Measurements from ENCODE around the gene ZNF555. TPM values are rescaled to one million over a fixed set of nuclear protein-coding genes. Genes with fewer than 3 reads are reported as not detected.

ZNF555 gene
- total and polyA plus RNA-seq, 2 experiments from 2014 or later: 2.7 to 7.4 TPM

DNA sequence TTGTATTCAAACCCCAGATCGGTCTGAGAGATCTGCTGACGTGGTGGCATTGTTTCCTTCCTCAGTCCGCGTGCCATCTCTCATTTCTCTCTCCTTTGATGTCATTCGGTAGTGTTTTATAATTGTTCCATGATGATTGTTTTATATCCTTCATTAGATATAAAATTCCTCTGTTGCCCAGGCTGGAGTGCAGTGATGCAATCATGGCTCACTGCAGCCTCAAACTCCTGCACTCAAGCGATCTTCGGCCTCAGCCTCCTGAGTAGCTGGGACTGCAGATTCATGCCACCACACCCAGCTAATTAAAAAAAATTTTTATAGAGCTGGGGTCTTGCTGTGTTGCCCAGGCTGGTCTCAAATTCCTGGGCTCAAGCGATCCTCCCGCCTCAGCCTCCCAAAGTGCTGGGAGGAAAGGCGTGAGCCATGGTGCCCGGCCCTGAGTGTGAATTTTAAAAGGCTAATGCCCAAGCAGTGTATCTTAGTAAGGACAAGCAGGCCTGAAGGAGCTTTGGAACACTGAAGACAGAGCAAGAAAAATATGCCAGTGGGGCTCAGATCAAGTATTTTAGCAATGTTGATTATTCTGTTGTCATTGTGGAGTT is 64.7 kb downstream of the ZNF555 start:
- 94% methylated on average over 11 of the region's 11 CpGs for WGBS (ENCODE audit: low lambda C conversion rate, missing lambda C conversion rate)
- Histone ChIP-seq H3K79me2 (peaks cover 52% of the 10 kb centered on the region), H4K20me1 (ENCODE audit: insufficient read depth, poor library complexity, severe bottlenecking) (no peaks in the 10 kb centered on the region), H3K4me1 (ENCODE audit: insufficient read depth) (peaks cover 16% of the 10 kb centered on the region), H3K4me2 (no peak overlapping the region), H3K27me3 (no peaks in the 10 kb centered on the region), H3K9me3 (ENCODE audit: low read depth) (no peaks in the 10 kb centered on the region), H3K4me3 (no peak overlapping the region), H3K36me3 (replicated peaks; ENCODE audit: insufficient read depth, low read depth) (no peaks in the 10 kb centered on the region), H3K27ac (no peak overlapping the region), H3K9me2 (replicated peaks; ENCODE audit: insufficient read depth) (no peaks in the 10 kb centered on the region), H2AFZ (no peak overlapping the region)
- TF ChIP-seq EZH2 (IDR thresholded peaks at IDR 0.05; ENCODE audit: borderline replicate concordance): no peak
- no peak for TF ChIP-seq EZH2phosphoT487 (IDR thresholded peaks at IDR 0.05; ENCODE audit: low read depth, severe bottlenecking, unreplicated experiment)
- TF ChIP-seq, protein P1, sequence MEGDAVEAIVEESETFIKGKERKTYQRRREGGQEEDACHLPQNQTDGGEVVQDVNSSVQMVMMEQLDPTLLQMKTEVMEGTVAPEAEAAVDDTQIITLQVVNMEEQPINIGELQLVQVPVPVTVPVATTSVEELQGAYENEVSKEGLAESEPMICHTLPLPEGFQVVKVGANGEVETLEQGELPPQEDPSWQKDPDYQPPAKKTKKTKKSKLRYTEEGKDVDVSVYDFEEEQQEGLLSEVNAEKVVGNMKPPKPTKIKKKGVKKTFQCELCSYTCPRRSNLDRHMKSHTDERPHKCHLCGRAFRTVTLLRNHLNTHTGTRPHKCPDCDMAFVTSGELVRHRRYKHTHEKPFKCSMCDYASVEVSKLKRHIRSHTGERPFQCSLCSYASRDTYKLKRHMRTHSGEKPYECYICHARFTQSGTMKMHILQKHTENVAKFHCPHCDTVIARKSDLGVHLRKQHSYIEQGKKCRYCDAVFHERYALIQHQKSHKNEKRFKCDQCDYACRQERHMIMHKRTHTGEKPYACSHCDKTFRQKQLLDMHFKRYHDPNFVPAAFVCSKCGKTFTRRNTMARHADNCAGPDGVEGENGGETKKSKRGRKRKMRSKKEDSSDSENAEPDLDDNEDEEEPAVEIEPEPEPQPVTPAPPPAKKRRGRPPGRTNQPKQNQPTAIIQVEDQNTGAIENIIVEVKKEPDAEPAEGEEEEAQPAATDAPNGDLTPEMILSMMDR (IDR thresholded peaks at IDR 0.05; ENCODE audit: poor library complexity): no peak
- no peak for DNase-seq (ENCODE audit: low spot score)

DNA sequence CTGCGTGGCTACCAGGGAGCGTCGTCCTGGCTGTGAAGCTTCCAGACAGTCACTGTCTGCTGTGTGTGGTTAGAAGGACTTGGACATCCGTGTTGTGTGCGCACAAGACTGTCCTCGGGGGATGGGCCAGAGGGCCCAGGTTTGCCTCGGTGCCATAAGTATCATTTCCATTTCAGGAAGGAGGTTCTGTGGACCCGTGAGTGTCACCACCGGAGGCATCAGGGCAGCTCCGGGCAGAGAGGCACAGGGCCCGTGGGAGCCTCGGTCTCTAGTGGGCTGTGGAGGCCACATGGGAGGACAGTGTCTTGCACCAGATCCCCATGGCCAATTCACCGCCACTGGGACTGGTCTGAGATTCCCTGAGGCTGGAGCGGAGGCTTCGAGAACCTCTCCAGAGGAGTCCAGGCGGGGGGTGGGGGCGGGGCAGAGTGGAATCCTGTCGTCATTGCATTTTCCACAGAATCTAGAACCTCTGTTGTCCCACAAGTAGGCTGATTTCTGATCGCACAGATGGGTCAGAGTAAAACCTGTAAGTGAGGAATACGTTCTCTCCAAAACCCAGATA is 65.4 kb downstream of the ZNF555 start:
- Histone ChIP-seq H3K9me2 (replicated peaks; ENCODE audit: insufficient read depth) (no peaks in the 10 kb centered on the region), H3K27ac (no peak overlapping the region), H3K36me3 (replicated peaks; ENCODE audit: insufficient read depth, low read depth) (no peaks in the 10 kb centered on the region), H2AFZ (no peak overlapping the region), H3K4me1 (ENCODE audit: insufficient read depth) (peaks cover 12% of the 10 kb centered on the region), H3K4me3 (no peak overlapping the region), H3K4me2 (no peak overlapping the region), H3K9me3 (ENCODE audit: low read depth) (no peaks in the 10 kb centered on the region), H4K20me1 (ENCODE audit: insufficient read depth, poor library complexity, severe bottlenecking) (no peaks in the 10 kb centered on the region), H3K79me2 (peaks cover 53% of the 10 kb centered on the region), H3K27me3 (no peaks in the 10 kb centered on the region)
- no peak for DNase-seq (ENCODE audit: low spot score)
- 95% methylated on average over 20 of the region's 20 CpGs for WGBS (ENCODE audit: low lambda C conversion rate, missing lambda C conversion rate)
- TF ChIP-seq EZH2phosphoT487 (IDR thresholded peaks at IDR 0.05; ENCODE audit: low read depth, severe bottlenecking, unreplicated experiment): no peak

Other genes with a start within 250 kb of the ZNF555 start
- gene GNG7, start 138.8 kb upstream of the ZNF555 start, total RNA-seq: 1.2 and 1.3 TPM in 2 replicates
- 1.9 and 3.3 TPM in 2 replicates for gene GNG7, start 138.8 kb upstream of the ZNF555 start, polyA plus RNA-seq
- 1.4 and 1.5 TPM in 2 replicates for gene DIRAS1, start 120.1 kb upstream of the ZNF555 start, total RNA-seq
- 2.0 and 2.4 TPM in 2 replicates for gene DIRAS1, start 120.1 kb upstream of the ZNF555 start, polyA plus RNA-seq
- 31.4 and 36.1 TPM in 2 replicates for gene SLC39A3, start 101.5 kb upstream of the ZNF555 start, total RNA-seq
- 37.4 and 44.3 TPM in 2 replicates for gene SLC39A3, start 101.5 kb upstream of the ZNF555 start, polyA plus RNA-seq
- gene SGTA, start 58.2 kb upstream of the ZNF555 start, total RNA-seq: 33.4 and 37.4 TPM in 2 replicates
- 62.8 and 65.8 TPM in 2 replicates for gene SGTA, start 58.2 kb upstream of the ZNF555 start, polyA plus RNA-seq
- 49.4 and 64.3 TPM in 2 replicates for gene THOP1, start 56.0 kb upstream of the ZNF555 start, total RNA-seq
- 56.8 and 61.4 TPM in 2 replicates for gene THOP1, start 56.0 kb upstream of the ZNF555 start, polyA plus RNA-seq
- gene ZNF554, start 21.6 kb upstream of the ZNF555 start, total RNA-seq: 4.0 and 5.3 TPM in 2 replicates
- gene ZNF554, start 21.6 kb upstream of the ZNF555 start, polyA plus RNA-seq: 5.0 and 5.5 TPM in 2 replicates
- gene ZNF556, start 25.9 kb downstream of the ZNF555 start, total RNA-seq: 0.03 TPM in 1 of 2 replicates, not detected in the other
- not detected in 2 replicates for gene ZNF556, start 25.9 kb downstream of the ZNF555 start, polyA plus RNA-seq
- gene ZNF57, start 59.5 kb downstream of the ZNF555 start, total RNA-seq: 8.4 and 10.0 TPM in 2 replicates
- gene ZNF57, start 59.5 kb downstream of the ZNF555 start, polyA plus RNA-seq: 12.8 and 13.2 TPM in 2 replicates
- 3.3 and 3.4 TPM in 2 replicates for gene ZNF77, start 103.5 kb downstream of the ZNF555 start, total RNA-seq
- 1.8 and 2.2 TPM in 2 replicates for gene ZNF77, start 103.5 kb downstream of the ZNF555 start, polyA plus RNA-seq
- gene TLE6, start 136.1 kb downstream of the ZNF555 start, total RNA-seq: 1.2 and 4.7 TPM in 2 replicates
- 1.2 and 3.9 TPM in 2 replicates for gene TLE6, start 136.1 kb downstream of the ZNF555 start, polyA plus RNA-seq
- 25.4 and 36.2 TPM in 2 replicates for gene TLE2, start 187.8 kb downstream of the ZNF555 start, total RNA-seq
- 71.1 and 82.0 TPM in 2 replicates for gene TLE2, start 187.8 kb downstream of the ZNF555 start, polyA plus RNA-seq
- gene TLE5, start 221.0 kb downstream of the ZNF555 start, total RNA-seq: 241 and 260 TPM in 2 replicates
- gene TLE5, start 221.0 kb downstream of the ZNF555 start, polyA plus RNA-seq: 308 and 340 TPM in 2 replicates

Data from hepatocyte (in vitro differentiated cells).